GM23248 (cell line): Measurements from ENCODE around the gene MYMX.

Experiments used
- EZH2 ChIP-seq: fragments of 200-600 bp; sonication (generic); IDR thresholded peaks from 2 replicates; pipeline ENCODE4 v1.6.1; 2018; ENCODE audit warnings: antibody characterized with exemption, mild to moderate bottlenecking; ENCODE audit not compliant: insufficient read depth, poor library complexity, severe bottlenecking
- EZH2phosphoT487 ChIP-seq: fragments of 200-600 bp; sonication (generic); IDR thresholded peaks from 2 replicates; pipeline ENCODE4 v1.6.1; 2018; ENCODE audit warnings: antibody characterized with exemption, moderate library complexity, mild to moderate bottlenecking, low read depth; ENCODE audit not compliant: insufficient read depth

DNA sequence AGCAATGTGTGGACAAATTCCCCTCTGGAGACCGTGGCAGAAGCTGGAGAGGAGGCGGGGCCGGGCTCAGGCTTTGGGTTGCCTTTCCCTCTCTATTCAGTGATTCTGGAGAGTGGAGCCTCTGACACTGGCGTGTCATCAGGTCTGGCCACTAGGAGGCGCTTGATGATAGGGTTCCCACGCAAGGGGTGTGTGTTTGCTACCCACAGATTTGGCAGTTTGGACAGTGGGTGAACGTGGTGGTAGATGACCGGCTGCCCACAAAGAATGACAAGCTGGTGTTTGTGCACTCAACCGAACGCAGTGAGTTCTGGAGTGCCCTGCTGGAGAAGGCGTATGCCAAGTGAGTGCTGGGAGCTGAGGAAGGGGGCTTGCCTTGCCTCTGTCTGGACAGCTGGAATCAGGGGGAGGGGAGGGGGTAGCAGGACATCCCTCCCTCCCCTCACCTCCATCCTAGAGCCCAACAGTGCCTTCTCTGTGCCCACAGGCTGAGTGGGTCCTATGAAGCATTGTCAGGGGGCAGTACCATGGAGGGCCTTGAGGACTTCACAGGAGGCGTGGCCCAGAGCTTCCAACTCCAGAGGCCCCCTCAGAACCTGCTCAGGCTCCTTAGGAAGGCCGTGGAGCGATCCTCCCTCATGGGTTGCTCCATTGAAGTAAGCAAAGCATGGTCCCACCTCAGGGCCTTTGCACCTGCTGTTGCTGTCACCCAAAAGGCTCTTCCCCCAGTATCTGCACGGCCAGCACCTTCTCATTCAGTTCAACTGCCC, 43.8 kb upstream of the MYMX start:
- no peak for TF ChIP-seq EZH2phosphoT487
- TF ChIP-seq EZH2 = no peak
